Adrenal gland (tissue), 12 donors: Measurements from ENCODE around the gene LILRB5. TPM values are rescaled to one million over a fixed set of nuclear protein-coding genes. Genes with fewer than 3 reads are reported as not detected.
"Not testable (repeated sequence)": the region's sequence is repeated elsewhere in the genome, so short reads cannot be mapped to it uniquely, and the experiment has no call there.

ENCODE experiments used
- DNase-seq, 7 donors: peaks; one replicate each; pipeline ENCODE4 v3.0.0-alpha.2; 2019 to 2020
- H3K27ac ChIP-seq, 5 donors: fragments of 200-600 bp; sonication (generic) in 4 of 5; 1 replicate in 3 of 5; 2 replicates in 2 of 5; pipeline versions ENCODE4 v1.5.1 to v1.8.0; 2016 to 2020; ENCODE audit warnings: mild to moderate bottlenecking in 1 of 5
- H3K27me3 ChIP-seq: fragments of 200-600 bp; 2 replicates; pipeline ENCODE4 v1.8.0; 2021
- H3K36me3 ChIP-seq, 2 donors: fragments of 200-600 bp; replicated peaks in 1 of 2; 1 replicate in 1 of 2; 2 replicates in 1 of 2; pipeline versions ENCODE4 v1.5.1 to v1.8.0; 2018 to 2022
- H3K4me1 ChIP-seq, 2 donors: fragments of 200-600 bp; replicated peaks in 1 of 2; 1 replicate in 1 of 2; 2 replicates in 1 of 2; pipeline versions ENCODE4 v1.5.1 to v1.8.0; 2018 to 2021
- H3K4me3 ChIP-seq, 4 donors: fragments of 200-600 bp; sonication (generic) in 3 of 4; one replicate each; pipeline ENCODE4 v1.5.1; 2016 to 2018
- H3K9me3 ChIP-seq, 3 donors: fragments of 200-600 bp; sonication (generic) in 1 of 3; replicated peaks in 1 of 3; 1 replicate in 2 of 3; 2 replicates in 1 of 3; pipeline versions ENCODE4 v1.5.1 to v1.8.0; 2016 to 2021
- POLR2A ChIP-seq, 2 donors: fragments of 450-650 bp; IDR thresholded peaks; one replicate each; pipeline ENCODE4 v1.6.1; 2017; ENCODE audit warnings: antibody characterized with exemption in 2 of 2, mild to moderate bottlenecking in 2 of 2, moderate library complexity in 1 of 2
- WGBS, 4 donors: extraction: QIAGEN DNeasy Blood & Tissue Kit in 2 of 4; methylation state at CpG; one replicate each; pipeline versions ENCODE4 v1.1.5 to v1.1.7; 2013 to 2017; 5-methylcytosine and 5-hydroxymethylcytosine counted together
- intact Hi-C, 2 donors: fragments of 100-400 bp; cut with DNase I; formaldehyde crosslinking; loops; one replicate each; pipeline versions ENCODE4 v1.14.1 to v1.15.0; 2022 to 2023
- polyA plus RNA-seq, 3 donors: library from polyadenylated mRNA; stranded (reverse); fragments of 200-250 nt in 2 of 3; fragments of 350-450 nt in 1 of 3; fragmentation: Illumina TruSeq in 1 of 3; extraction: RNeasy Lipid Tissue Mini Kit (QIAGEN cat#74804) in 1 of 3; gene quantifications; one replicate each; pipeline ENCODE4 v1.2.3, GENCODE V29; 2013 to 2014
- total RNA-seq, 9 donors: library from RNA; depleted of rRNA in 4 of 9; stranded (reverse); fragments of >200 nt in 4 of 9; fragments of 120-200 nt in 1 of 9; fragmentation: NEBNext Ultra II Directional in 1 of 9; extraction: Animal tissue kit (Norgen Biotek cat#: 25700) in 1 of 9; gene quantifications; one replicate each; pipeline versions ENCODE4 v1.1.0 to v1.2.4, GENCODE V29; 2013 to 2023
- TF ChIP-seq, protein P1 (sequence below), 6 experiments: fragments of 450-650 bp in 4 of 6; fragments of 200-600 bp in 2 of 6; sonication (generic) in 1 of 6; IDR thresholded peaks; 1 replicate in 5 of 6; 2 replicates in 1 of 6; pipeline versions ENCODE4 v1.5.1 to v1.8.0; 2016 to 2021; ENCODE audit warnings: antibody characterized with exemption in 6 of 6, mild to moderate bottlenecking in 2 of 6, moderate library complexity in 1 of 6
- donor health status: healthy with polysubstance abuse.
- donor health status: Bipolar disorder and iron deficiency.
- donor health status: DM: yes; HTN: yes; CAD: no.
- donor health status: DM: no; HTN: no; CAD: no.
- donor health status: DM: no; HTN: no; CAD: no.
- donor health status: DM: yes; HTN: yes; CAD: no.

LILRB5 gene
- total and polyA plus RNA-seq, 12 donors: 4.2 to 68.6 (median 29.2) TPM

DNA sequence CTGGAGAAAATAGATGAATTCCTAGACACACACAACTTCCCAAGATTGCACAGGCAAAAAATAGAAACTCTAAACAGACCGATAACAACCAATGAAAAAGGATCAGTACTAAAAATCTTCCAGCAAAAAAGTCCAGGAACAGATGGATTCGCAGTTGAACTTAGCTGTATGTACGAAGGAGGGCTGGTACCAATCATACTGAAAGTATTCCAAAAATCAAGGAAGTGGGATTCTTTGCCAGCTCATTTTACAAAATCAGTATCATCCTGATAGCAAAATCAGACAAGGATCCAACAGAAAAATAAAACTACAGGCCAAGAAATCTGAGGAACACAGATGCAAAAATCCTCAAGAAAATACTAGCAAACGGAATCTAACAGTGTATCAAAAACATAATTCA lies 30.4 kb upstream of the LILRB5 start:
- Histone ChIP-seq H3K4me1 (no peaks in the 10 kb centered on the region), H3K9me3 (no peaks in the 10 kb centered on the region), H3K27me3 (no peaks in the 10 kb centered on the region), H3K27ac (no peak overlapping the region), H3K4me3 (no peak overlapping the region), H3K36me3 (no peaks in the 10 kb centered on the region)
- DNase-seq: no peak
- intact Hi-C loops: no loop called here
- WGBS, 4 donors: 61 to 71% (median 65%) methylated on average over 4 of the region's 4 CpGs
- TF ChIP-seq POLR2A (IDR thresholded peaks at IDR 0.05): no peak
- TF ChIP-seq, protein P1, sequence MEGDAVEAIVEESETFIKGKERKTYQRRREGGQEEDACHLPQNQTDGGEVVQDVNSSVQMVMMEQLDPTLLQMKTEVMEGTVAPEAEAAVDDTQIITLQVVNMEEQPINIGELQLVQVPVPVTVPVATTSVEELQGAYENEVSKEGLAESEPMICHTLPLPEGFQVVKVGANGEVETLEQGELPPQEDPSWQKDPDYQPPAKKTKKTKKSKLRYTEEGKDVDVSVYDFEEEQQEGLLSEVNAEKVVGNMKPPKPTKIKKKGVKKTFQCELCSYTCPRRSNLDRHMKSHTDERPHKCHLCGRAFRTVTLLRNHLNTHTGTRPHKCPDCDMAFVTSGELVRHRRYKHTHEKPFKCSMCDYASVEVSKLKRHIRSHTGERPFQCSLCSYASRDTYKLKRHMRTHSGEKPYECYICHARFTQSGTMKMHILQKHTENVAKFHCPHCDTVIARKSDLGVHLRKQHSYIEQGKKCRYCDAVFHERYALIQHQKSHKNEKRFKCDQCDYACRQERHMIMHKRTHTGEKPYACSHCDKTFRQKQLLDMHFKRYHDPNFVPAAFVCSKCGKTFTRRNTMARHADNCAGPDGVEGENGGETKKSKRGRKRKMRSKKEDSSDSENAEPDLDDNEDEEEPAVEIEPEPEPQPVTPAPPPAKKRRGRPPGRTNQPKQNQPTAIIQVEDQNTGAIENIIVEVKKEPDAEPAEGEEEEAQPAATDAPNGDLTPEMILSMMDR (IDR thresholded peaks at IDR 0.05): no peak

DNA sequence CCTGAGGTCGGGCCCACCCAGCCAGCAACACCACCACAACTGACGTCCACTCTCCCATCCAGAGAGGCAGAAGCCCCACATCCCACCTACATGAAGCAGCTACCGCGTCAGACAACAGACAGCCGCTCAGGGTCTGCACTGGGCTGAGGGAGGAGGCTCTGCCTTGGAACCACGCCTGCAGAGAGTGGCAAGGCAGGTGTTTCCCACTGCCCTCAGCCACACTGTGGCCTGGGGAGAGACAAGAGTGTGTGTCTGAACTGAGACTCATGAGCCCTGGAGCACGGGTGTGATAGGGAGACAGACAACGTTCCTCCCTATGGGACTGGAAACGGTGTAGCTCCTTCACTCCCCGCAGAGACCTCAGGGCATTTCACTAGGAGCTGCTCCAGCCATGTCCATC lies 29.2 kb upstream of the LILRB5 start:
- peak in 1 of 7 donors; percentile 29 for DNase-seq
- H3K27me3 ChIP-seq, intact Hi-C loops, H3K27ac ChIP-seq, H3K4me1 ChIP-seq, H3K9me3 ChIP-seq, H3K4me3 ChIP-seq, H3K36me3 ChIP-seq: not testable (repeated sequence)
- WGBS, 4 donors: 20 to 75% (median 68%) methylated on average over 1 to 10 of the region's 10 CpGs; no CpG with 5 or more reads in 1 of the 4 donors

DNA sequence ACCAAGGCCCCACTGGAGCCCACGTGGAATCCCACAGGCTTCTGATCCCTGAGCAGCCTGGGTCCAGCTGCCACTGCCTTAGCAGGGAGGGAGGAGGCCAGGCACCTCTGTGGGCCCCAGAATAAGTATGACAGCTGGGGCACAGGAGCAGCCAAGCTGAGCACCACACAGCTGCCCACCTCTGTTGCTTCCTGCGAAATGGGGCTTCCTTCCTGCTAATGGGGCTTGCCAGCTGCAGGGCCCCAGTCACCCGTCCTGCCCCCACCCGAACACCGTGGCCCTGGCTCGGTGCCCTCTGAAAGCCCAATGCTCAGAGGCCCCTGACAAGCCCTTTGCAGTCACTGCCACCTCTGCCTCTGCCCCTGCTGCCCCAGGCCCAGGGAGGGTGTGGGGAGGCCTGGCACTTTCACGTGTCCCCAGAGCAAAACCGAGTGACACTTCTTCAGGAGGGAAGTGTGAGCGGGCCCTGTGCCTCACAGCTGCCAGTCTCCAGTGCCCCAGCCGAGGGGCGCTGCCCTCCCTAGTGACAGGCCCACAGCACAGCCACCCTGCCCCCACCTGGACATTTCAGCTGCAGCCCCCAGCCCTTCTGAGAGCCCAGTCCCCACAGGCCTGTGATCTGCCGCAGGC lies 28.5 kb upstream of the LILRB5 start:
- intact Hi-C loops, H3K36me3 ChIP-seq, H3K9me3 ChIP-seq, H3K27me3 ChIP-seq, H3K27ac ChIP-seq, H3K4me1 ChIP-seq, H3K4me3 ChIP-seq: not testable (repeated sequence)
- WGBS, 4 donors: 50 to 72% (median 60%) methylated on average over 1 to 11 of the region's 12 CpGs
- DNase-seq: peak in 1 of 7 donors; percentile 30

DNA sequence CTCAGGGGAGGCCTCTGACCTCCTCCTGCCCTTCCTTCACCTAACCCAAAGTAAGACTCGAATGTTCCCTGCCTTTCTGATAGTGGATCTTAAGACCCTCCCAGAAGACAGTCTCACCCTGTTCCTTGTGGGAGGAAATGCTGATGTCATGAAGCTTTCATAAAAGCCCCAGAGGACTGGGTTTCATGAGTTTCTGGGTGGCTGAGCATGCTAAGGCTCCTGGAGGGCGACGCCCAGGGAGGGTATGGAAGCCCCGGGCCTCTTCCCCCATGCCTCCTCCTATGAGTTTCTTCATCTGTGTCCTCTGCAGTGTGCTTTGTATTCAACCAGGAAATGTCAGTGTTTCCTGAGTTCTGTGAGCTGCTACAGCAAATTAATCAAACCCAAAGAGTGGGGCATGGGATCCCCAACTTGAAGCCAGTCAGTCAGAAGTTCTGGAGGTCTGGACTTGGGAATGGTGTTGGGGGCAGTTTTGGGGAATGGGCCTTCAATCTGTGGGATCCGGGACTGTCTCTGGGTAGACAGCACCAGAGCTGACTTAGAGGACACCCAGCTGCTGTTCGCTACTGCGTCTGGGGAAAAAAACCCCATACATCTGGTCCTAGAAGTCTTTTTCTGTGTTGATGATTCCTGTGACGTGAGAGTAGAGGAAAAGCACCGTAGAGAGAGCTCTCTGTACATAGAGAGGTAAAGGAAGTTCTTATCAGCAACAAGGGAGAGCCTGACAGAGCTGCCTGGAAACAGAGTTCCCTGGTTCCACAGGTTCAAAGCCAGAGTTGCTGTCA lies 25.8 kb upstream of the LILRB5 start:
- Histone ChIP-seq H3K27me3 (peaks cover 7% of the 10 kb centered on the region), H3K9me3 (no peaks in the 10 kb centered on the region), H3K4me1 (no peaks in the 10 kb centered on the region), H3K27ac (no peak overlapping the region), H3K4me3 (no peak overlapping the region), H3K36me3 (no peaks in the 10 kb centered on the region)
- peak in 1 of 7 donors; percentile 7 for DNase-seq
- WGBS, 4 donors: 34 to 65% (median 54%) methylated on average over 6 to 9 of the region's 9 CpGs
- TF ChIP-seq, protein P1 (IDR thresholded peaks at IDR 0.05): no peak
- TF ChIP-seq POLR2A (IDR thresholded peaks at IDR 0.05): no peak
- intact Hi-C loops: no loop called here

DNA sequence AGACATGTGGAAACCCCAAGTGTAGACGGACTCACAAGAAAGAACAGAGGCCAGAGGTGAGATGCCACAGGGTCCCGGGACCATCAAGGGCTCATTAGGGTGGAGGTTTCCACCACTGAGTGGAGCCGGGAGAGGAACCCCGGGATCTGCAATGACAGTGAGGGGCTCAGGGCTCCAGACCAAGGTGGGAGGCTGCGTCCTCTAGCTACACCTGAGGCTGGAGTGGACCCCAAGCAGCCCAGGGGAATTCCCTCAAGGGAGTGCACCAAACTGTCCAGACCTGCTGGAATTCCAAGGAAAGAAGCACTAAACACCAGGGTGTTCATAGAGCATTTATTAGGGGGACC lies 24.6 kb upstream of the LILRB5 start:
- WGBS, 4 donors: 72 to 75% (median 73%) methylated on average over 3 to 5 of the region's 5 CpGs
- H3K4me1 ChIP-seq, intact Hi-C loops, H3K9me3 ChIP-seq, H3K4me3 ChIP-seq, H3K36me3 ChIP-seq, H3K27ac ChIP-seq: not testable (repeated sequence)
- DNase-seq: peak in 1 of 7 donors; percentile 14
- H3K27me3 ChIP-seq: peaks cover 11% of the 10 kb centered on the region
